Stomach (tissue), 9 donors: ENCODE measurements around the gene PCLO. TPM values are rescaled to one million over a fixed set of nuclear protein-coding genes. Genes with fewer than 3 reads are reported as not detected.
"Not testable (repeated sequence)": the region's sequence is repeated elsewhere in the genome, so short reads cannot be mapped to it uniquely, and the experiment has no call there.

ENCODE experiments used
- DNase-seq, 2 donors: peaks; one replicate each; pipeline versions ENCODE4 v3.0.0 to v3.0.0-alpha.2; 2013 to 2019
- H3K27ac ChIP-seq, 5 donors: fragments of 200-600 bp in 4 of 5; sonication (generic) in 4 of 5; one replicate each; pipeline ENCODE4 v1.5.1; 2013 to 2019; ENCODE audit warnings: mild to moderate bottlenecking in 1 of 5, moderate library complexity in 1 of 5
- H3K27me3 ChIP-seq, 3 donors: fragments of 200-600 bp; sonication (generic); one replicate each; pipeline ENCODE4 v1.5.1; 2017 to 2019; ENCODE audit warnings: mixed run types in 1 of 3
- H3K36me3 ChIP-seq, 4 donors: fragments of 200-600 bp; sonication (generic); 1 replicate in 3 of 4; 2 replicates in 1 of 4; pipeline ENCODE4 v1.5.1; 2016 to 2019
- H3K4me1 ChIP-seq, 4 donors: fragments of 200-600 bp; sonication (generic); one replicate each; pipeline ENCODE4 v1.5.1; 2016 to 2019
- H3K4me3 ChIP-seq, 4 donors: fragments of 200-600 bp; sonication (generic) in 3 of 4; one replicate each; pipeline ENCODE4 v1.5.1; 2016 to 2019; ENCODE audit warnings: mild to moderate bottlenecking in 1 of 4
- H3K9me3 ChIP-seq, 4 donors: fragments of 200-600 bp; sonication (generic); one replicate each; pipeline ENCODE4 v1.5.1; 2016 to 2019
- CTCF ChIP-seq, 7 experiments: fragments of 450-650 bp in 4 of 7; fragments of 200-600 bp in 3 of 7; sonication (generic) in 3 of 7; IDR thresholded peaks; one replicate each; pipeline ENCODE4 v1.5.1; 2016 to 2019; ENCODE audit warnings: antibody characterized with exemption in 7 of 7, control low read depth in 2 of 7, mild to moderate bottlenecking in 1 of 7
- EP300 ChIP-seq: sonication (generic); formaldehyde crosslinking; IDR thresholded peaks from one replicate; pipeline ENCODE4 v1.6.1; 2017; ENCODE audit warnings: antibody characterized with exemption
- POLR2A ChIP-seq, 4 donors: fragments of 450-650 bp; IDR thresholded peaks; one replicate each; pipeline ENCODE4 v1.6.1; 2016; ENCODE audit warnings: antibody characterized with exemption in 4 of 4, control low read depth in 2 of 4, mild to moderate bottlenecking in 1 of 4, moderate library complexity in 1 of 4
- POLR2AphosphoS5 ChIP-seq, 3 donors: sonication (generic); formaldehyde crosslinking; IDR thresholded peaks; one replicate each; pipeline ENCODE4 v1.6.1; 2016; ENCODE audit warnings: antibody characterized with exemption in 3 of 3
- WGBS, 5 donors: extraction: QIAGEN DNeasy Blood & Tissue Kit in 3 of 5; methylation state at CpG; one replicate each; pipeline versions ENCODE4 v1.1.5 to v1.1.7; 2013 to 2018; 5-methylcytosine and 5-hydroxymethylcytosine counted together
- intact Hi-C: fragments of 100-400 bp; cut with DNase I; formaldehyde crosslinking; loops from one replicate; pipeline ENCODE4 v1.15.1; 2023; ENCODE audit warnings: low total_unique reads
- polyA plus RNA-seq, 3 donors: library from polyadenylated mRNA; stranded (reverse); fragments of 200-250 nt; gene quantifications; one replicate each; pipeline ENCODE4 v1.2.3, GENCODE V29; 2013
- total RNA-seq, 5 donors: library from RNA; depleted of rRNA; stranded (reverse); fragments of >200 nt; gene quantifications; one replicate each; pipeline versions ENCODE4 v1.1.0 to v1.2.3, GENCODE V29; 2014 to 2016
- donor health status: healthy with polysubstance abuse.
- donor health status: Bipolar disorder and iron deficiency.
- donor health status: healthy.

PCLO gene
- total and polyA plus RNA-seq, 8 donors, result 0.31 to 8.1 (median 3.9) TPM

GRCh38 chr7:83105948-83106347 lies 56.7 kb downstream of the PCLO start:
- WGBS, 5 donors, result 0 to 84% (median 32%) methylated on average over 2 of the region's 2 CpGs
- H3K27me3 ChIP-seq, result no peaks in the 10 kb centered on the region
- TF ChIP-seq CTCF (IDR thresholded peaks at IDR 0.05), result no peak
- TF ChIP-seq POLR2AphosphoS5 (IDR thresholded peaks at IDR 0.05), result no peak
- TF ChIP-seq EP300, result no peak
- no peak for TF ChIP-seq POLR2A (IDR thresholded peaks at IDR 0.05)
- H3K27ac ChIP-seq, result no peak overlapping the region
- H3K9me3 ChIP-seq, result no peaks in the 10 kb centered on the region
- H3K36me3 ChIP-seq, result no peaks in the 10 kb centered on the region
- intact Hi-C loops, result no loop called here
- DNase-seq, result no peak
- no peaks in the 10 kb centered on the region for H3K4me1 ChIP-seq
- no peak overlapping the region for H3K4me3 ChIP-seq

GRCh38 chr7:83105063-83105462 lies 57.6 kb downstream of the PCLO start:
- Histone ChIP-seq H3K36me3 (no peaks in the 10 kb centered on the region), H3K27me3 (no peaks in the 10 kb centered on the region), H3K27ac (no peak overlapping the region), H3K4me3 (no peak overlapping the region), H3K4me1 (no peaks in the 10 kb centered on the region), H3K9me3 (no peaks in the 10 kb centered on the region)
- TF ChIP-seq CTCF (IDR thresholded peaks at IDR 0.05), result no peak
- no peak for TF ChIP-seq POLR2AphosphoS5 (IDR thresholded peaks at IDR 0.05)
- no peak for TF ChIP-seq EP300
- TF ChIP-seq POLR2A (IDR thresholded peaks at IDR 0.05), result no peak
- no peak for DNase-seq
- intact Hi-C loops, result no loop called here
- 76 to 87% (median 78%) methylated on average over 1 of the region's 1 CpG for WGBS, 5 donors

- Histone ChIP-seq H3K36me3 (no peaks in the 10 kb centered on the region), H3K4me3 (no peak overlapping the region), H3K4me1 (no peaks in the 10 kb centered on the region), H3K9me3 (no peaks in the 10 kb centered on the region), H3K27me3 (no peaks in the 10 kb centered on the region), H3K27ac (no peak overlapping the region)
- DNase-seq, result no peak
- intact Hi-C loops, result no loop called here
- no peak for TF ChIP-seq CTCF (IDR thresholded peaks at IDR 0.05)
- no peak for TF ChIP-seq POLR2AphosphoS5 (IDR thresholded peaks at IDR 0.05)
- WGBS, 5 donors, result 83 to 91% (median 87%) methylated on average over 3 of the region's 3 CpGs
Measured at GRCh38 chr7:83101530-83101929, 61.2 kb downstream of the PCLO start.

DNA sequence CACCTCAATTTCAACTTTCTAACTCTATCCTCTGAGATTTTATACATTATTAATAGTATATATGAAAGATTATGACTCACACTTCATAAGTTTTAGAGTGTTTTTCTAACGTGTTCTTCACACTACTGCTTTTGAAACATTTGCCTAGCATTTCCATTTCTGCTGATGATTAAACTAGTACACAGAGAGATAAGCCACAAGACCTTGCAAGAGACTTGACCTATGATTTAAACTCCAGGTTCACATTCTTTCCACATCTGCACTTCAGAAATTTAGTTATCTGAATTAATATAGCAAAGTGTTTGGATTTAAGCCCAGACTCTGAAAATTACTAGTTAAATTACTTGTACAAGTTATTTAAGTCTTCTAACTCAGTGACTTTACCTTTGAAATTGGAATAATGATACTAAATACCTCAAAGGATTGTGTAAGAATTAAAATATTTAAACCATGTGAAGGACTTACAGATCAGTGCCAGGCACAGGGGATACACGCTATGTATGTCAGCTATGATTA lies 66.6 kb downstream of the PCLO start:
- intact Hi-C loops, result no loop called here
- Histone ChIP-seq H3K27ac (no peak overlapping the region), H3K4me3 (no peak overlapping the region), H3K4me1 (no peaks in the 10 kb centered on the region), H3K27me3 (no peaks in the 10 kb centered on the region), H3K9me3 (no peaks in the 10 kb centered on the region), H3K36me3 (no peaks in the 10 kb centered on the region)
- WGBS, 5 donors, result 60 to 71% (median 66%) methylated on average over 2 of the region's 2 CpGs
- no peak for DNase-seq
- TF ChIP-seq POLR2AphosphoS5 (IDR thresholded peaks at IDR 0.05) (no peak), POLR2A (IDR thresholded peaks at IDR 0.05) (no peak)

DNA sequence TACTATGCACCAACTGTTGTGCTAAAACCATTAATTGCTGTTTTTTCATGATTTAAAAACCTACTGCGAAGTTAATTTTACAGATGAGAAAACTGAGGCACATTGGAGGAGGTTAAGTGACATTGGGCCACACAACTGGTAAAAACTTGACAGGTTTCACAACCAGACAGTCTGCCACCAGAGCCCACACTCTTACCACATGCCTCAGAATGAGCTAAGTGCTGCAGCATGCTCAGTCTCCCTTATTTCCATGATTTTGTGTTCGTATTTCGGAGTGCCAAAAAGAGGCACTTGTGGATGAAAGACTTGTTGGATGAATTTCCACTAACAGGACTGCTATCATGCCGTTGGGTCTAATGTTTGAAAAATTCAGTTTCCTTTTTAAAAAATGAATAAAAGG lies 77.4 kb downstream of the PCLO start:
- no peaks in the 10 kb centered on the region for H3K4me1 ChIP-seq
- TF ChIP-seq POLR2AphosphoS5 (IDR thresholded peaks at IDR 0.05) (no peak), EP300 (no peak), CTCF (IDR thresholded peaks at IDR 0.05) (no peak), POLR2A (IDR thresholded peaks at IDR 0.05) (no peak)

DNA sequence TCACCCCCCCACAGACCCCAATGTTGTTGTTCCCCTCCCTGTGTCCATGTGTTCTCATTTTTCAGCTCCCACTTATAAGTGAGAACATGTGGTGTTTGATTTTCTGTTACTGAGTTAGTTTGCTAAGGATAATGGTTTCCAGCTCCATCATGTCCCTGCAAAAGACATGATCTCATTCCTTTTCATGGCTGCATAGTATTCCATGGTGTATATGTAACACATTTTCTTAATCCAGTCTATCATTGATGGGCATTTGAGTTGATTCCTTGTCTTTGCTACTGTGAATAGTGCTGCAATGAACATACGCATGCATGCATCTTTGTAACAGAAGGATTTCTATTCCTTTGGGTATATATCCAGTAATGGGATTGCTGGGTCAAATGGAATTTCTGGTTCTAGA lies 82.8 kb downstream of the PCLO start:
- H3K27me3 ChIP-seq, H3K36me3 ChIP-seq, H3K27ac ChIP-seq, H3K9me3 ChIP-seq, DNase-seq, H3K4me1 ChIP-seq, H3K4me3 ChIP-seq, intact Hi-C loops: not testable (repeated sequence)
- WGBS, 5 donors, result 93 to 100% (median 95%) methylated on average over 1 of the region's 1 CpG

More for the DNA sequence above, 77.4 kb downstream of the PCLO start:
- intact Hi-C loops, result no loop called here
- H3K27ac ChIP-seq, result no peak overlapping the region
- H3K36me3 ChIP-seq, result no peaks in the 10 kb centered on the region
- H3K4me3 ChIP-seq, result no peak overlapping the region
- no peaks in the 10 kb centered on the region for H3K9me3 ChIP-seq
- 84 to 93% (median 89%) methylated on average over 4 of the region's 4 CpGs for WGBS, 5 donors
- DNase-seq, result no peak
- no peaks in the 10 kb centered on the region for H3K27me3 ChIP-seq
